Measurements from ENCODE around the gene BRSK1.
A peak's percentile ranks its signal among the peaks of the same experiment; 100 is the strongest.

The BRSK1 gene

GRCh38 chr19:55304279-55304978 lies 20.6 kb downstream of the BRSK1 start:
- DNase-seq (ENCODE audit: low read depth), result peak; percentile 41

DNA sequence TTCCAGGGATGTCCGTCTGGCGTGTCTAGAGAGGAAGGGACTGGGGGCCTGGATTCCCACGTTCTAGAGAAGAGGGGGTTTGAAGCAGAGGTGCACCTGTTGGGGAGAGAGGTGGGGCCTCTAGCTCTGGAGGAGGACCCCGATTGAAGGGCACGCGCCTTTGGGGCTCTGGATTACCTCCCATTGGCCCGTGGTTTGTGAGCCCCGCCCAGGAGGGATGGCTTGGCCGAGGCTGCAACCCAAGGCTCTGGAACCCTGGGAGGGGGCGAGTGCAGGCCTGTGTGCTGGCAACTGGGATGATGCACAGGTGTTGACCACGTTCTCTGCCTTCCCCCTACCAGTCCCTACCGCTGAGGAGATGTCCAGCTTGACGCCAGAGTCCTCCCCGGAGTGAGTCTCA lies 21.2 kb downstream of the BRSK1 start:
- no peak for DNase-seq (ENCODE audit: low read depth)

- peak; percentile 41 for DNase-seq (ENCODE audit: low read depth)
Measured at GRCh38 chr19:55305491-55305890, 21.7 kb downstream of the BRSK1 start.

- no peak for DNase-seq (ENCODE audit: low read depth)
Measured at GRCh38 chr19:55305983-55306562, 22.3 kb downstream of the BRSK1 start.

GRCh38 chr19:55306712-55307111 lies 22.9 kb downstream of the BRSK1 start:
- DNase-seq (ENCODE audit: low read depth), result no peak

DNA sequence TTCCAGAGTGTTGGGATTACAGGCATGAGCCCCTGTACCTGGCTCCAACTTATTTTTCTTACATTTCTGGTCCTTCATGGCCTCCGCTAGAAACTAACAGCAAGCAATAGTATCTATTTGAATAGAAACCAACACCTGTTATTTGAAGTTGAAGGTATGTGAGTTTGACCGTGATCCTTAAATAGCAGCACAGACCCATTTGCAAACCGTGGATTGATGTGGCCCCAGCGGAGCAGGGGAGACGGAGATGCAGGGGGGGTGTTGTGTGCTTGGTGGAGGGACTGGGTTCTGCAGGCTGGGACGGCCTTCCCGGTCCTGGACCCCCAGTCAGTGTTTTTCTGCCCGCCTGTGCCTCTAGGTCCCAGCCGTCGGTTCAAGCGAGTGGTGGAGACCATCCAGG lies 24.5 kb downstream of the BRSK1 start:
- DNase-seq (ENCODE audit: low read depth), result no peak

- no peak for DNase-seq (ENCODE audit: low read depth)
Measured at GRCh38 chr19:55309448-55309847, 25.7 kb downstream of the BRSK1 start.

GRCh38 chr19:55310498-55310897 lies 26.7 kb downstream of the BRSK1 start:
- DNase-seq (ENCODE audit: low read depth), result no peak

DNA sequence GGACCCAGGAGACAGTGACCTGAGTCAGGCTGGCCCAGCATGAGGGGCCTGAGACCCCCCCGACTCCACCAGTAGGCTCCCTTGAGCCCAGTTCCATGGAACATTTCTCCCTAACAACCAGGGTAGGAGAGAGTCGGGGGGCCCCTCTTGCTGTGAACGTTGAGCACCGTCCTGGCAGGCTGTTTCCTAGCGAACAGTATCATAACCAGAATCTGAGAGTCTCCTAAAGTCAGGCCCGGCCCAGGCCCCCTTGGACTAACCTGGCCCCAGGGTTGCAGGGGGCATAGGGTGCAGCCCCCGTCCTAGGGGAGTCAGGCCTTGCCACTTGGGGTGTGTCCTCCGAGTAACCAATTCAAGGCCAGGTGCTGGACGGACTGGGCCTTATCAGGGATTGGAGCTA lies 27.6 kb downstream of the BRSK1 start:
- no peak for DNase-seq (ENCODE audit: low read depth)

- DNase-seq (ENCODE audit: low read depth), result no peak
Measured at GRCh38 chr19:55311797-55312196, 28.0 kb downstream of the BRSK1 start.

DNA sequence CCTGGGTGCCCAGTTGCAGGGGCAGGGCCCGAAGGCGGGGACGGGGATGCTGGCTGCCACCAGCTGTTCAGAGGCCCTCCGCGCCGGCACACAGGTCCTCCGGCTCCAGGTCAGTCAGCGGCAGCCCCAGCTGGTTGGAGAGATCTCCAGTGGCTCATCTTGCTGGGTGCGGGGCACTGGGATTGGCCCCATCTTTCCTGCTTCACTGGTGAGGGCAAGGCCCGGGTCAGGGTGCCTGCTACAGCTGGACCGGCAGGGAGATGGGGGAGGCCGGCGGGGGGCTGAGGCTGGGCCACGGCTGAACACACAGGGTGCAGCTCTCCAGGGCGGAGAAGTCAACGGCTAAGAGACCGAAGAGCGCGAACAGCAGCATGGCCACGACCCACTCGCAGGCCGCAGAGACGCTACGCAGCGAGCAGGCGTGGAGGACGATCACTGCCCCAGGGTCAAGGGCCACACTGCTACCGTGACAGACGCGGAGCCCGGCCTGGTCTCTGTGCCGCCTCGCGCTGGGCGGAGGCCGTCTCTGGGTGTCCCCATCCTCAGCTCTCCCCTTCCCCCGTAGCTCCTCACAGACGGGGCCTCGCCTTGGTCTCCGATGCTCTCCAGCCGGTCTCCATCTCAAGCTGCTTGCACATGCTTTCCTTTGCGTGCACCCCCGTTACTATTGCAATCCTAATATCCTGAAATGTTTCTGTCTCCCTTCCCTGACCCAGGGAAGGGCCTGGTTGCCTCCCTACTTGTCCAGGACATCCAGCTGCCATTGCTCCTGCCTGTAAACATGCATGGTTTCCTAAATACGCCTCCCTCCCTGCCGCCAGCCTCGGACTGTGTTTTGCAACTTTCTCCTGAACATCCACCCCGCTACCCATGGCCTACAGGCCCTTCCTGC lies 29.1 kb downstream of the BRSK1 start:
- DNase-seq (ENCODE audit: low read depth), result no peak

GRCh38 chr19:55314396-55314795 lies 30.6 kb downstream of the BRSK1 start:
- DNase-seq (ENCODE audit: low read depth), result no peak

- DNase-seq (ENCODE audit: low read depth), result no peak
Measured at GRCh38 chr19:55315956-55316525, 32.2 kb downstream of the BRSK1 start.

DNA sequence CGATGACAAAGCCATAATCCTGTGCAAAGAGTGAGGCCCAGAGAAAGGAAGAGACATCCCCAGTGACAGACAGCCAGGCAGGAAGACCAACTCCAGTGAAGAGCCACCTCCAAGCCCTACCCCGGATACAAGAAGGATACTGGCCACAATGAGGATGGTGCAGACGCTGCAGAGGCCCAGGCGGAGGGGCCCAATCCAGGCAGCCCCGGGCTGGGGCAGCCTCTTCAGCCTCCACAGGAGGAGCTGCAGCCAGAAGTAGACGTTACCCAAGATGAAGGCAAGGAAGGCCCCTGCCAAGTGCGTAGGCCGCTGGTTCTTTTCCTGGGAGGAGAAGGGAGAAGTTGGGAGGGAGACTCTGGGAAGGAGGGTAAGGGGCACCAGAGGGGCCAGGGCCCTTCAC lies 32.8 kb downstream of the BRSK1 start:
- DNase-seq (ENCODE audit: low read depth), result no peak

GRCh38 chr19:55319785-55320184 lies 36.0 kb downstream of the BRSK1 start:
- DNase-seq (ENCODE audit: low read depth), result peak; percentile 60

GRCh38 chr19:55320844-55321419 lies 37.1 kb downstream of the BRSK1 start:
- no peak for DNase-seq (ENCODE audit: low read depth)

DNA sequence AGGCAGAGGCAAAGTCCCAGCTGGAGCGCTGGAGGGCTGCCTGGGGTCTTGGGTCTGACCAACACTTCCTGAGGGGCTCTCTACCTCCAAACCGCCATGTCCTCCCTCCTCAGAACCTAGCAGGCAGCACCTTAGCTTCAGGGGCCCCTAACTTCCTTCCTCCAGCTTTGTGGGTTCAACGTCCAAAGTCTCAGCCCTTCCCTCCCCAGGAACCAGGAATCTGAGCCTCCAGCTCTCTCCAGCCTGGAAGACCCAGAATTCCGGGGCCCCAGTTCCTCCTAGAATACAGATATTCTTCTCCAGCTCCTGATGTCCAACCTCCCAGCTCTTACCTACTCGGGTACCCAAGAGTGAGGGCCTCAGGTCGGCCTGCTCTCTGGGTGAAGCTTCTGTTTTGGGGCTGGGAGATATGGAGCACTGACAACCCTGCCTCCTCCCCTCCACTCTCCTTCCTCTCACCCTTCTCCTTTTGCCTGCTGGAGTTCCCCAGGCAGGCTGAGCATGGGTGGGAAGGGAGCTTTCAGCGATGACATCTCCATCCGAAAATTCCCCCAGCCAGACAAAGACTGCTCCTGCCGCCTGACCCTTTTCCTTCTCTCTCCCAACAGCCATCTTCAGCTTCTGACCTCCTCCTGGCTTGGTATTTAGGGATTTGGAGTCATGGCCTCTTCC lies 37.8 kb downstream of the BRSK1 start:
- DNase-seq (ENCODE audit: low read depth), result no peak

- DNase-seq (ENCODE audit: low read depth), result no peak
Measured at GRCh38 chr19:55322204-55322885, 38.5 kb downstream of the BRSK1 start.

- no peak for DNase-seq (ENCODE audit: low read depth)
Measured at GRCh38 chr19:55324662-55325061, 40.9 kb downstream of the BRSK1 start.

- no peak for DNase-seq (ENCODE audit: low read depth)
Measured at GRCh38 chr19:55325172-55325571, 41.4 kb downstream of the BRSK1 start, which contains the start of gene TMEM150B. Gene TMEM150B, minus strand, starts transcription at chr19:55325341. Its CDS starts 4,305 bp downstream, at chr19:55321036.

- DNase-seq (ENCODE audit: low read depth), result peak; percentile 31
Measured at GRCh38 chr19:55328774-55329318, 45.0 kb downstream of the BRSK1 start.
